GM23338 (cell line): Measurements from ENCODE around the gene ZMYND19. TPM values are rescaled to one million over a fixed set of nuclear protein-coding genes. Genes with fewer than 3 reads are reported as not detected.

Experiments
- ATAC-seq: fragments of 200-7000 bp; cut with Tn5 transposase; 3 replicates; pipeline ENCODE4 v1.9.1; 2020
- DNase-seq: peaks from one replicate; pipeline ENCODE4 v3.0.0-alpha.2; 2015; ENCODE audit warnings: low spot score
- H2AFZ ChIP-seq: fragments of 200-600 bp; sonication (generic); 2 replicates; pipeline ENCODE4 v1.8.0; 2016; ENCODE audit warnings: antibody characterized with exemption, mild to moderate bottlenecking, moderate library complexity
- H3F3A ChIP-seq: fragments of 200-600 bp; sonication (generic); replicated peaks from 2 replicates; pipeline ENCODE4 v1.8.0; 2017; ENCODE audit warnings: antibody characterized with exemption, mixed run types, low read depth
- H3K27ac ChIP-seq: fragments of 200-600 bp; sonication (generic); 2 replicates; pipeline ENCODE4 v1.6.1; 2016; ENCODE audit warnings: low read depth
- H3K27me3 ChIP-seq: fragments of 200-600 bp; sonication (generic); 2 replicates; pipeline ENCODE4 v1.8.0; 2016; ENCODE audit warnings: mild to moderate bottlenecking, mixed run types, moderate library complexity; ENCODE audit not compliant: insufficient read depth
- H3K36me3 ChIP-seq: fragments of 200-600 bp; sonication (generic); 2 replicates; pipeline ENCODE4 v1.8.0; 2016; ENCODE audit warnings: mild to moderate bottlenecking; ENCODE audit not compliant: insufficient read depth
- H3K4me1 ChIP-seq: fragments of 200-600 bp; sonication (generic); 2 replicates; pipeline ENCODE4 v1.8.0; 2016; ENCODE audit warnings: mild to moderate bottlenecking, moderate library complexity; ENCODE audit not compliant: insufficient read depth
- H3K4me2 ChIP-seq: fragments of 200-600 bp; sonication (generic); 2 replicates; pipeline ENCODE4 v1.7.1; 2017; ENCODE audit warnings: mixed run types
- H3K4me3 ChIP-seq: fragments of 200-600 bp; sonication (generic); 2 replicates; pipeline ENCODE4 v1.6.1; 2016; ENCODE audit warnings: mixed run types
- H3K79me2 ChIP-seq: fragments of 200-600 bp; sonication (generic); replicated peaks from 2 replicates; pipeline ENCODE4 v1.8.0; 2017; ENCODE audit warnings: mild to moderate bottlenecking; ENCODE audit not compliant: insufficient read depth
- H3K9me2 ChIP-seq: fragments of 200-600 bp; sonication (generic); 2 replicates; pipeline ENCODE4 v1.8.0; 2017; ENCODE audit not compliant: insufficient read depth
- H4K20me1 ChIP-seq: fragments of 200-600 bp; sonication (generic); replicated peaks from 2 replicates; pipeline ENCODE4 v1.8.0; 2017; ENCODE audit warnings: mild to moderate bottlenecking; ENCODE audit not compliant: insufficient read depth
- H3K27ac Mint-ChIP-seq: 2 replicates; pipeline ENCODE4 v1.8.0; 2020; ENCODE audit warnings: inconsistent platforms, mild to moderate bottlenecking, moderate library complexity, mixed read lengths
- H3K27me3 Mint-ChIP-seq: 3 replicates; pipeline ENCODE4 v1.8.0; 2022; ENCODE audit warnings: low read depth, mild to moderate bottlenecking, moderate library complexity, mixed read lengths, inconsistent platforms; ENCODE audit not compliant: insufficient read depth, poor library complexity
- H3K36me3 Mint-ChIP-seq: 3 replicates; pipeline ENCODE4 v1.8.0; 2021; ENCODE audit warnings: low read depth, mild to moderate bottlenecking, inconsistent platforms, moderate library complexity, mixed read lengths
- H3K4me1 Mint-ChIP-seq: 3 replicates; pipeline ENCODE4 v1.8.0; 2020; ENCODE audit warnings: mild to moderate bottlenecking, inconsistent platforms, mixed read lengths
- H3K4me3 Mint-ChIP-seq: 3 replicates; pipeline ENCODE4 v1.8.0; 2021; ENCODE audit warnings: moderate library complexity, mild to moderate bottlenecking, inconsistent platforms, mixed read lengths
- H3K9me3 Mint-ChIP-seq: 3 replicates; pipeline ENCODE4 v1.8.0; 2020; ENCODE audit warnings: moderate library complexity, mild to moderate bottlenecking, inconsistent platforms, mixed read lengths
- EZH2 ChIP-seq: fragments of 200-600 bp; sonication (generic); IDR thresholded peaks from one replicate; pipeline ENCODE4 v1.8.0; 2017; ENCODE audit warnings: antibody characterized with exemption, mild to moderate bottlenecking, low read depth; ENCODE audit not compliant: unreplicated experiment
- JUNB ChIP-seq: IDR thresholded peaks from one replicate; pipeline ENCODE4 v1.6.1; 2016; ENCODE audit warnings: antibody characterized with exemption; ENCODE audit not compliant: unreplicated experiment
- REST ChIP-seq: IDR thresholded peaks from one replicate; pipeline ENCODE4 v1.6.1; 2018; ENCODE audit warnings: antibody characterized with exemption; ENCODE audit not compliant: unreplicated experiment
- STAT1 ChIP-seq: IDR thresholded peaks from one replicate; pipeline ENCODE4 v1.6.1; 2016; ENCODE audit warnings: antibody characterized with exemption; ENCODE audit not compliant: unreplicated experiment
- ZNF331 ChIP-seq: fragments of 250-450 bp; sonication (Bioruptor Pico); IDR thresholded peaks from 2 replicates; pipeline ENCODE4 v1.5.0; 2020; ENCODE audit warnings: low read depth, mild to moderate bottlenecking, moderate library complexity
- ZNF462 ChIP-seq: fragments of 250-450 bp; sonication (Bioruptor Pico); IDR thresholded peaks from 2 replicates; pipeline ENCODE4 v1.5.0; 2020; ENCODE audit warnings: mild to moderate bottlenecking, moderate library complexity
- polyA plus RNA-seq: library from polyadenylated mRNA; unstranded; fragments of >200 nt; fragmentation: Nextera tagmentation; extraction: Ambion mirVana; gene quantifications from 2 replicates; pipeline ENCODE4 v1.2.1, GENCODE V29; 2016
- total RNA-seq: library from RNA; depleted of rRNA; stranded (reverse); fragments of >200 nt; shearing (Covaris generic); gene quantifications from 2 replicates; pipeline ENCODE4 v1.2.3, GENCODE V29; 2014

Gene ZMYND19
- total and polyA plus RNA-seq, 2 experiments from 2014 or later = 25.8 to 58.5 TPM

- DNase-seq (no peak), ATAC-seq (no peak)
- H3K27ac Mint-ChIP-seq = no peak overlapping the region
- H3K79me2 ChIP-seq = 0 out of 2 replicates have a peak, but pooled peaks cover 5% of the 10 kb centered on the region
- no peak overlapping the region for H3K4me3 ChIP-seq
- no peaks in the 10 kb centered on the region for H3K9me2 ChIP-seq
- H3K36me3 Mint-ChIP-seq = peaks cover 80% of the 10 kb centered on the region
- H3K27me3 Mint-ChIP-seq = peaks cover 7% of the 10 kb centered on the region
- H3K27ac ChIP-seq = no peak overlapping the region
- H3K36me3 ChIP-seq = peaks cover 15% of the 10 kb centered on the region
- no peaks in the 10 kb centered on the region for H3K4me1 Mint-ChIP-seq
- H3K9me3 Mint-ChIP-seq = no peaks in the 10 kb centered on the region
- H4K20me1 ChIP-seq = peaks cover 7% of the 10 kb centered on the region; the same call in 1 of the 2 replicates
- H3K4me3 Mint-ChIP-seq = no peak overlapping the region
- H3K4me1 ChIP-seq = no peaks in the 10 kb centered on the region
- H3K27me3 ChIP-seq = no peaks in the 10 kb centered on the region
- no peak overlapping the region for H3K4me2 ChIP-seq
- peaks cover 22% of the 10 kb centered on the region for H3F3A ChIP-seq
- TF ChIP-seq JUNB = no peak
- H2AFZ ChIP-seq = no peak overlapping the region
Measured at GRCh38 chr9:137558127-137558526, 32.2 kb downstream of the ZMYND19 start.

- TF ChIP-seq STAT1 (no peak), REST (no peak), ZNF462 (CRISPR knock-in tag) (no peak), EZH2 (no peak), ZNF331 (CRISPR knock-in tag) (no peak)
- H3K4me3 ChIP-seq = no peak overlapping the region
- H2AFZ ChIP-seq = no peak overlapping the region
- H3K36me3 ChIP-seq = peaks cover 15% of the 10 kb centered on the region
- H4K20me1 ChIP-seq = peaks cover 7% of the 10 kb centered on the region; the same call in 1 of the 2 replicates
- 0 out of 2 replicates have a peak, but pooled peaks cover 3% of the 10 kb centered on the region for H3K4me1 ChIP-seq
- peaks cover 32% of the 10 kb centered on the region for H3F3A ChIP-seq
- ATAC-seq (no peak), DNase-seq (no peak)
- no peak overlapping the region for H3K27ac Mint-ChIP-seq
- H3K36me3 Mint-ChIP-seq = peaks cover 69% of the 10 kb centered on the region
- H3K4me1 Mint-ChIP-seq = peaks cover 3% of the 10 kb centered on the region
- H3K27me3 Mint-ChIP-seq = peaks cover 7% of the 10 kb centered on the region
- no peaks in the 10 kb centered on the region for H3K79me2 ChIP-seq
- H3K4me2 ChIP-seq = no peak overlapping the region
- H3K9me3 Mint-ChIP-seq = no peaks in the 10 kb centered on the region
- no peak overlapping the region for H3K4me3 Mint-ChIP-seq
- no peak overlapping the region for H3K27ac ChIP-seq
- no peaks in the 10 kb centered on the region for H3K9me2 ChIP-seq
- no peaks in the 10 kb centered on the region for H3K27me3 ChIP-seq
Measured at GRCh38 chr9:137556069-137556838, 34.1 kb downstream of the ZMYND19 start.
